A549 (cell line): Measurements from ENCODE around the gene SLC37A1. TPM values are rescaled to one million over a fixed set of nuclear protein-coding genes. Genes with fewer than 3 reads are reported as not detected.

ENCODE experiments used
- ATAC-seq, 2 experiments: fragments of 200-7000 bp in 1 of 2; fragments of >200 bp in 1 of 2; cut with Nextera tagmentation in 1 of 2; cut with Tn5 transposase in 1 of 2; 3 replicates each; pipeline versions ENCODE4 v1.8.0 to v1.9.1; 2018 to 2020; ENCODE audit warnings: mild to moderate bottlenecking in 1 of 2, moderate library complexity in 1 of 2
- CTCF ChIA-PET: fragments of 300-600 bp; sonication (Branson Sonifier 250); formaldehyde crosslinking; extraction: SDS; loops from one replicate; lab custom pipeline; 2021; ENCODE audit warnings: antibody characterized with exemption, inconsistent platforms; lab: Yijun Ruan, JAX
- POLR2A ChIA-PET: fragments of 350-600 bp; formaldehyde crosslinking; extraction: SDS; loops from one replicate; lab custom pipeline; 2021; ENCODE audit warnings: antibody characterized with exemption, inconsistent platforms; lab: Yijun Ruan, JAX
- DNase-seq, 2 experiments: peaks; one replicate each; pipeline versions ENCODE4 v3.0.0 to v3.0.0-alpha.2; 2011 to 2016; ENCODE audit warnings: low read depth in 1 of 2, low spot score in 1 of 2
- FAIRE-seq: peaks from 2 replicates; lab custom pipeline; 2011; peaks lifted over from hg19 to GRCh38; lab: Jason Lieb, UNC
- H3K27ac ChIP-seq, 2 experiments: fragments of >200 bp; sonication (Bioruptor Twin); formaldehyde crosslinking; 3 replicates each; pipeline ENCODE4 v1.5.1; 2016 to 2017
- H3K4me1 ChIP-seq: fragments of >200 bp; sonication (Bioruptor Twin); formaldehyde crosslinking; 3 replicates; pipeline ENCODE4 v1.6.1; 2016
- H3K4me2 ChIP-seq: fragments of >200 bp; sonication (Bioruptor Twin); formaldehyde crosslinking; 3 replicates; pipeline ENCODE4 v1.6.1; 2016
- H3K4me3 ChIP-seq: fragments of >200 bp; sonication (Bioruptor Twin); formaldehyde crosslinking; 3 replicates; pipeline ENCODE4 v1.5.1; 2016
- H3K9me3 ChIP-seq: fragments of >200 bp; sonication (Bioruptor Twin); formaldehyde crosslinking; 3 replicates; pipeline ENCODE4 v1.6.1; 2016
- CTCF ChIP-seq: fragments of >200 bp; sonication (Bioruptor Twin); formaldehyde crosslinking; IDR thresholded peaks from 3 replicates; pipeline ENCODE4 v1.5.1; 2016
- ESRRA ChIP-seq: fragments of 150-350 bp; IDR thresholded peaks from 2 replicates; pipeline ENCODE4 v1.6.1; 2014; ENCODE audit warnings: mild to moderate bottlenecking, low read length, borderline replicate concordance
- GATA3 ChIP-seq: IDR thresholded peaks from 2 replicates; pipeline ENCODE4 v1.6.1; 2012; ENCODE audit warnings: borderline replicate concordance
- HDAC2 ChIP-seq: fragments of 200-600 bp; sonication (generic); IDR thresholded peaks from 2 replicates; pipeline ENCODE4 v1.6.1; 2016
- HES2 ChIP-seq: fragments of >200 bp; sonication (Bioruptor Twin); formaldehyde crosslinking; IDR thresholded peaks from 2 replicates; pipeline ENCODE4 v1.6.1; 2016
- HOXB13 ChIP-seq: fragments of 250-450 bp; sonication (Bioruptor Pico); IDR thresholded peaks from 2 replicates; pipeline ENCODE4 v1.5.0; 2020; ENCODE audit warnings: low read depth, mild to moderate bottlenecking, moderate library complexity
- HOXB5 ChIP-seq: fragments of 250-450 bp; sonication (Bioruptor Pico); IDR thresholded peaks from 2 replicates; pipeline ENCODE4 v1.5.0; 2020; ENCODE audit warnings: mild to moderate bottlenecking, moderate library complexity
- JUNB ChIP-seq: fragments of >200 bp; sonication (Bioruptor Twin); formaldehyde crosslinking; IDR thresholded peaks from 2 replicates; pipeline ENCODE4 v1.6.1; 2016
- KDM5A ChIP-seq: fragments of 200-600 bp; sonication (generic); IDR thresholded peaks from 2 replicates; pipeline ENCODE4 v1.6.1; 2016; ENCODE audit warnings: antibody characterized with exemption, mild to moderate bottlenecking
- MAX ChIP-seq: IDR thresholded peaks from 2 replicates; pipeline ENCODE4 v1.6.1; 2012
- POLR2A ChIP-seq: IDR thresholded peaks from 2 replicates; pipeline ENCODE4 v1.6.1; 2012; ENCODE audit warnings: mild to moderate bottlenecking, low read length
- POLR2AphosphoS2 ChIP-seq: conservative IDR thresholded peaks from 2 replicates; pipeline ENCODE4 v1.6.1; 2012; ENCODE audit warnings: low read length, improper control_type of control experiment, inconsistent platforms
- RAD21 ChIP-seq, 2 experiments: fragments of >200 bp in 1 of 2; sonication (Bioruptor Twin) in 1 of 2; formaldehyde crosslinking in 1 of 2; IDR thresholded peaks in 1 of 2; conservative IDR thresholded peaks in 1 of 2; 2 replicates in 1 of 2; 3 replicates in 1 of 2; pipeline ENCODE4 v1.6.1; 2012 to 2018; ENCODE audit warnings: inconsistent platforms in 1 of 2
- ZC3H11A ChIP-seq: fragments of 450-650 bp; IDR thresholded peaks from 2 replicates; pipeline ENCODE4 v1.6.1; 2014; ENCODE audit warnings: antibody characterized with exemption, mild to moderate bottlenecking
- WGBS: methylation state at CpG from one replicate; pipeline ENCODE4 v1.1.6; 2017; ENCODE audit errors: missing lambda C conversion rate; 5-methylcytosine and 5-hydroxymethylcytosine counted together
- polyA plus RNA-seq, 4 experiments: library from polyadenylated mRNA; depleted of rRNA in 3 of 4; stranded (reverse); fragments of >200 nt; fragmentation: RNase III in 1 of 4; extraction: RNeasy Plus Mini Kit Qiagen cat#74134 plus additional on column Dnase treatment in 1 of 4; gene quantifications; 2 replicates in 3 of 4; 3 replicates in 1 of 4; pipeline ENCODE4 v1.2.3, GENCODE V29; 2011 to 2017

SLC37A1 gene
- polyA plus RNA-seq, 2 of the 4 experiments (the other 2 are of a cell fraction) = 1.9 to 2.1 TPM

- WGBS = 76% methylated on average over 6 of the region's 17 CpGs
- Histone ChIP-seq H3K27ac (no peak overlapping the region), H3K4me1 (no peaks in the 10 kb centered on the region), H3K4me2 (no peak overlapping the region), H3K9me3 (no peaks in the 10 kb centered on the region), H3K4me3 (no peak overlapping the region)
- ATAC-seq = no peak
- CTCF ChIA-PET = interaction anchor here (1.1 to 1.4 kb wide), 3 partner anchors 21 to 226 kb away, joined by 3 to 6 read pairs (median 5); no protein-coding TSS in a partner anchor
- TF ChIP-seq POLR2A = no peak
- DNase-seq = no peak
- no peak for FAIRE-seq
- POLR2A ChIA-PET = no interaction called here
Measured at GRCh38 chr21:42535602-42536171, 22.0 kb downstream of the SLC37A1 start.

GRCh38 chr21:42536601-42537000 lies 22.9 kb downstream of the SLC37A1 start:
- H3K4me2 ChIP-seq = no peak overlapping the region
- no peak for DNase-seq
- no peaks in the 10 kb centered on the region for H3K9me3 ChIP-seq
- TF ChIP-seq MAX (no peak), KDM5A (no peak), RAD21 (conservative IDR thresholded peaks at IDR 0.05 in 1 of 2, IDR thresholded peaks at IDR 0.05 in 1 of 2) (no peak), HOXB5 (CRISPR knock-in tag) (no peak), ESRRA (no peak), HDAC2 (no peak), POLR2AphosphoS2 (no peak), HES2 (no peak), JUNB (no peak), HOXB13 (CRISPR knock-in tag) (no peak), GATA3 (no peak)
- no peaks in the 10 kb centered on the region for H3K4me1 ChIP-seq
- WGBS = 79% methylated on average over 8 of the region's 8 CpGs
- POLR2A ChIA-PET = no interaction called here
- no peak overlapping the region for H3K27ac ChIP-seq
- no peak overlapping the region for H3K4me3 ChIP-seq
- CTCF ChIA-PET = interaction anchor here (1.2 to 1.4 kb wide), 6 partner anchors 9 to 227 kb away, joined by 3 to 6 read pairs (median 4); no protein-coding TSS in a partner anchor
- no peak for FAIRE-seq
- no peak for ATAC-seq

GRCh38 chr21:42537106-42537742 lies 23.6 kb downstream of the SLC37A1 start:
- peak in 1 of 2 experiments; percentile 6 for DNase-seq
- CTCF ChIA-PET = interaction anchor here (0.7 to 1.4 kb wide), 6 partner anchors 10 to 228 kb away, joined by 3 to 6 read pairs (median 4); no protein-coding TSS in a partner anchor
- TF ChIP-seq CTCF = peak; percentile 29; the same call in 2 of the 3 replicates
- TF ChIP-seq HOXB5 (CRISPR knock-in tag) = no peak
- TF ChIP-seq RAD21 (conservative IDR thresholded peaks at IDR 0.05 in 1 of 2, IDR thresholded peaks at IDR 0.05 in 1 of 2) = peak; percentile 35 to 45; a peak in 4 of 5 replicates
- Histone ChIP-seq H3K4me3 (no peak overlapping the region), H3K4me1 (no peaks in the 10 kb centered on the region), H3K27ac (no peak overlapping the region), H3K4me2 (no peak overlapping the region), H3K9me3 (no peaks in the 10 kb centered on the region)
- FAIRE-seq = no peak
- 76% methylated on average over 4 of the region's 4 CpGs for WGBS
- 0 out of 6 replicates have a peak, but pooled peaks of 1 of the 2 experiments have one; percentile 54 for ATAC-seq
- POLR2A ChIA-PET = no interaction called here

GRCh38 chr21:42538479-42539275 lies 25.0 kb downstream of the SLC37A1 start:
- ATAC-seq (no peak), FAIRE-seq (no peak), DNase-seq (no peak)
- WGBS = 65% methylated on average over 10 of the region's 10 CpGs
- H3K27ac ChIP-seq = no peak overlapping the region
- TF ChIP-seq ZC3H11A = no peak
- no peak overlapping the region for H3K4me2 ChIP-seq
- POLR2A ChIA-PET = no interaction called here
- H3K4me3 ChIP-seq = no peak overlapping the region
- CTCF ChIA-PET = interaction anchor here (0.9 to 1.2 kb wide), 3 partner anchors 10 to 82 kb away, joined by 3 to 5 read pairs (median 3); no protein-coding TSS in a partner anchor
- H3K4me1 ChIP-seq = no peaks in the 10 kb centered on the region
- no peaks in the 10 kb centered on the region for H3K9me3 ChIP-seq
